GM15510 (cell line): ENCODE results near the gene SOWAHD.
A peak's percentile ranks its signal among the peaks of the same experiment; 100 is the strongest.

ENCODE experiments used
- POLR2A ChIP-seq: IDR thresholded peaks from 3 replicates; pipeline ENCODE4 v1.6.1; 2011; ENCODE audit warnings: borderline replicate concordance; ENCODE audit not compliant: insufficient read length; ENCODE audit errors: extremely low read depth

The SOWAHD gene

GRCh38 chrX:119791437-119792231 is 33.2 kb downstream of the SOWAHD start, which contains the start of gene RPL39:
TSS of gene RPL39 (minus strand) at chrX:119791630. CDS start at chrX:119791576, 54 bp downstream.
- peak; percentile 84 for TF ChIP-seq POLR2A

- no peak for TF ChIP-seq POLR2A
Measured at GRCh38 chrX:119801253-119802221, 43.1 kb downstream of the SOWAHD start.

- no peak for TF ChIP-seq POLR2A
Measured at GRCh38 chrX:119802546-119802945, 44.2 kb downstream of the SOWAHD start.

GRCh38 chrX:119809185-119809666 is 50.8 kb downstream of the SOWAHD start:
- TF ChIP-seq POLR2A: no peak
